ENCODE results near the gene COL4A5.

- no peak for TF ChIP-seq CTCF (IDR thresholded peaks at IDR 0.05 in 8 of 11, conservative IDR thresholded peaks at IDR 0.05 in 3 of 11)
- TF ChIP-seq POLR2A (IDR thresholded peaks at IDR 0.05), result no peak
- TF ChIP-seq POLR2AphosphoS5 (IDR thresholded peaks at IDR 0.05), result no peak
Observed at GRCh38 chrX:108437349-108438109, 2.1 kb upstream of the COL4A5 start.
